HUES64 (cell line): Measurements from ENCODE around the gene ZNF83. TPM values are rescaled to one million over a fixed set of nuclear protein-coding genes. Genes with fewer than 3 reads are reported as not detected.
A peak's percentile ranks its signal among the peaks of the same experiment; 100 is the strongest.
"Not testable (repeated sequence)": the region's sequence is repeated elsewhere in the genome, so short reads cannot be mapped to it uniquely, and the experiment has no call there.

Experiments used
- H3K27ac ChIP-seq: 2 replicates; pipeline ENCODE4 v1.7.0; 2013; ENCODE audit warnings: low read depth, low read length, inconsistent platforms
- H3K27me3 ChIP-seq: 2 replicates; pipeline ENCODE4 v1.6.1; 2013; ENCODE audit warnings: mild to moderate bottlenecking, low read length; ENCODE audit not compliant: insufficient read depth
- H3K36me3 ChIP-seq: 2 replicates; pipeline ENCODE4 v1.6.1; 2013; ENCODE audit warnings: mild to moderate bottlenecking, low read length; ENCODE audit not compliant: insufficient read depth
- H3K4me1 ChIP-seq: 2 replicates; pipeline ENCODE4 v1.6.1; 2013; ENCODE audit warnings: mild to moderate bottlenecking, low read length, moderate library complexity; ENCODE audit not compliant: insufficient read depth
- H3K4me3 ChIP-seq: 2 replicates; pipeline ENCODE4 v1.5.1; 2013; ENCODE audit warnings: mild to moderate bottlenecking, low read length, moderate library complexity
- H3K9ac ChIP-seq: 2 replicates; pipeline ENCODE4 v1.6.1; 2013; ENCODE audit warnings: mild to moderate bottlenecking, low read depth, low read length
- H3K9me3 ChIP-seq: 2 replicates; pipeline ENCODE4 v1.6.1; 2013; ENCODE audit warnings: low read depth, low read length; ENCODE audit not compliant: insufficient read depth
- WGBS: fragments of 150-250, 120-280 bp; methylation state at CpG from one replicate; pipeline ENCODE4 v1.1.7; 2013; ENCODE audit warnings: missing lambda C conversion rate; 5-methylcytosine and 5-hydroxymethylcytosine counted together
- polyA plus RNA-seq, 2 experiments: library from polyadenylated mRNA; stranded (reverse); fragments of 50-300 nt; gene quantifications; one replicate each; pipeline ENCODE4 v1.2.3, GENCODE V29; 2013

The ZNF83 gene
- 18.2 TPM for polyA plus RNA-seq (2013, experiment 1 of 2)
- 23.2 TPM for polyA plus RNA-seq (2013, experiment 2 of 2)

- H3K4me1 ChIP-seq: no peaks in the 10 kb centered on the region; the same call in none of the 2 replicates
- peak within 1 kb of the TSS; percentile 86 for H3K4me3 ChIP-seq
- peak within 1 kb of the TSS; percentile 80 for H3K9ac ChIP-seq
- H3K36me3 ChIP-seq: peaks cover 7% of the 10 kb centered on the region; the same call in 1 of the 2 replicates
- H3K27ac ChIP-seq: peak within 1 kb of the TSS; percentile 91
- H3K9me3 ChIP-seq: no peaks in the 10 kb centered on the region
- WGBS: 1% methylated on average over 55 of the region's 55 CpGs
- H3K27me3 ChIP-seq: 0 out of 2 replicates have a peak, but pooled peaks cover 3% of the 10 kb centered on the region
Measured at GRCh38 chr19:52637718-52638585, at the start of gene ZNF83. Gene ZNF83 (minus strand): TSS chr19:52638355.

- no peak overlapping the region for H3K27ac ChIP-seq
- no peaks in the 10 kb centered on the region; the same call in 1 of the 2 replicates for H3K36me3 ChIP-seq
- no peak overlapping the region for H3K9ac ChIP-seq
- peaks cover 3% of the 10 kb centered on the region for H3K27me3 ChIP-seq
- H3K9me3 ChIP-seq: no peaks in the 10 kb centered on the region
- 84% methylated on average over 2 of the region's 3 CpGs for WGBS
- H3K4me1 ChIP-seq: 0 out of 2 replicates have a peak, but pooled peaks cover 3% of the 10 kb centered on the region
- no peak overlapping the region for H3K4me3 ChIP-seq
Measured at GRCh38 chr19:52687684-52688083, 49.5 kb upstream of the ZNF83 start.

GRCh38 chr19:52685811-52686210, 47.7 kb upstream of the ZNF83 start:
- H3K27ac ChIP-seq: no peak overlapping the region
- WGBS: 93% methylated on average over 1 of the region's 1 CpG
- 0 out of 2 replicates have a peak, but pooled peaks cover 3% of the 10 kb centered on the region for H3K4me1 ChIP-seq
- no peak overlapping the region for H3K4me3 ChIP-seq
- H3K9me3 ChIP-seq: no peaks in the 10 kb centered on the region
- no peak overlapping the region for H3K9ac ChIP-seq
- no peaks in the 10 kb centered on the region; the same call in 1 of the 2 replicates for H3K36me3 ChIP-seq
- no peaks in the 10 kb centered on the region; the same call in 1 of the 2 replicates for H3K27me3 ChIP-seq

- not testable (repeated sequence) for H3K27ac ChIP-seq, H3K4me1 ChIP-seq, H3K4me3 ChIP-seq, H3K27me3 ChIP-seq, H3K9me3 ChIP-seq, H3K9ac ChIP-seq, H3K36me3 ChIP-seq
- WGBS: no CpG with 5 or more reads among the region's 1 CpG
Measured at GRCh38 chr19:52681216-52681615, 43.1 kb upstream of the ZNF83 start.

- Histone ChIP-seq H3K27me3 (no peaks in the 10 kb centered on the region), H3K4me1 (no peaks in the 10 kb centered on the region), H3K27ac (no peak overlapping the region), H3K4me3 (no peak overlapping the region), H3K36me3 (no peaks in the 10 kb centered on the region; the same call in 1 of the 2 replicates), H3K9ac (no peak overlapping the region), H3K9me3 (no peaks in the 10 kb centered on the region)
- 93% methylated on average over 5 of the region's 5 CpGs for WGBS
Measured at GRCh38 chr19:52679598-52679997, 41.4 kb upstream of the ZNF83 start.

- H3K4me3 ChIP-seq, H3K9ac ChIP-seq, H3K27ac ChIP-seq, H3K4me1 ChIP-seq, H3K9me3 ChIP-seq, H3K27me3 ChIP-seq, H3K36me3 ChIP-seq: not testable (repeated sequence)
- WGBS: 96% methylated on average over 6 of the region's 6 CpGs
Measured at GRCh38 chr19:52675239-52675638, 37.1 kb upstream of the ZNF83 start.

GRCh38 chr19:52673014-52673413, 34.9 kb upstream of the ZNF83 start:
- 0 out of 2 replicates have a peak, but pooled peaks cover 7% of the 10 kb centered on the region for H3K4me1 ChIP-seq
- no peak overlapping the region for H3K27ac ChIP-seq
- H3K9ac ChIP-seq: no peak overlapping the region
- no peak overlapping the region for H3K4me3 ChIP-seq
- 97% methylated on average over 4 of the region's 4 CpGs for WGBS
- H3K36me3 ChIP-seq: no peaks in the 10 kb centered on the region; the same call in 1 of the 2 replicates
- no peaks in the 10 kb centered on the region for H3K9me3 ChIP-seq
- no peaks in the 10 kb centered on the region for H3K27me3 ChIP-seq

- no peak overlapping the region for H3K27ac ChIP-seq
- no peaks in the 10 kb centered on the region for H3K36me3 ChIP-seq
- no peak overlapping the region for H3K9ac ChIP-seq
- H3K4me1 ChIP-seq: peaks cover 11% of the 10 kb centered on the region; the same call in 1 of the 2 replicates
- WGBS: 94% methylated on average over 4 of the region's 4 CpGs
- H3K9me3 ChIP-seq: no peaks in the 10 kb centered on the region
- H3K27me3 ChIP-seq: no peaks in the 10 kb centered on the region
- no peak overlapping the region for H3K4me3 ChIP-seq
Measured at GRCh38 chr19:52670046-52670445, 31.9 kb upstream of the ZNF83 start.

- Histone ChIP-seq H3K9me3 (no peaks in the 10 kb centered on the region), H3K27ac (no peak overlapping the region), H3K9ac (no peak overlapping the region), H3K27me3 (no peaks in the 10 kb centered on the region), H3K4me1 (peaks cover 15% of the 10 kb centered on the region; the same call in 1 of the 2 replicates), H3K36me3 (no peaks in the 10 kb centered on the region), H3K4me3 (no peak overlapping the region)
- WGBS: 94% methylated on average over 5 of the region's 5 CpGs
Measured at GRCh38 chr19:52669586-52669985, 31.4 kb upstream of the ZNF83 start.

- Histone ChIP-seq H3K9me3 (no peaks in the 10 kb centered on the region), H3K27ac (no peak overlapping the region), H3K9ac (no peak overlapping the region), H3K36me3 (no peaks in the 10 kb centered on the region), H3K4me3 (no peak overlapping the region), H3K4me1 (peaks cover 19% of the 10 kb centered on the region; the same call in 1 of the 2 replicates), H3K27me3 (no peaks in the 10 kb centered on the region)
- WGBS: 90% methylated on average over 6 of the region's 6 CpGs
Measured at GRCh38 chr19:52667972-52668371, 29.8 kb upstream of the ZNF83 start.

GRCh38 chr19:52666506-52666905, 28.4 kb upstream of the ZNF83 start:
- Histone ChIP-seq H3K4me3 (no peak overlapping the region), H3K9me3 (no peaks in the 10 kb centered on the region)

More at GRCh38 chr19:52666506-52666905, 28.4 kb upstream of the ZNF83 start:
- no peaks in the 10 kb centered on the region for H3K36me3 ChIP-seq
- H3K27ac ChIP-seq: no peak overlapping the region
- H3K27me3 ChIP-seq: no peaks in the 10 kb centered on the region
- peaks cover 19% of the 10 kb centered on the region; the same call in 1 of the 2 replicates for H3K4me1 ChIP-seq
- H3K9ac ChIP-seq: no peak overlapping the region
